Suppressor macrophage (primary cell): Measurements from ENCODE around the gene LRRC15.

Experiments
- DNase-seq, 4 experiments: peaks; one replicate each; pipeline ENCODE4 v3.0.0-alpha.2; 2020 to 2022

LRRC15 gene

GRCh38 chr3:194315088-194315964 lies 54.2 kb downstream of the LRRC15 start:
- DNase-seq: peak; percentile 79 to 91 (median 89)

- no peak for DNase-seq
Observed at GRCh38 chr3:194314388-194315068, 55.0 kb downstream of the LRRC15 start.

GRCh38 chr3:194313560-194314387 lies 55.8 kb downstream of the LRRC15 start:
- no peak for DNase-seq

GRCh38 chr3:194312743-194313281 lies 56.7 kb downstream of the LRRC15 start:
- DNase-seq: no peak

GRCh38 chr3:194312186-194312742 lies 57.3 kb downstream of the LRRC15 start:
- DNase-seq: no peak

GRCh38 chr3:194311000-194311399 lies 58.5 kb downstream of the LRRC15 start:
- no peak for DNase-seq

- no peak for DNase-seq
Observed at GRCh38 chr3:194310060-194310835, 59.3 kb downstream of the LRRC15 start.

GRCh38 chr3:194308601-194309449 lies 60.7 kb downstream of the LRRC15 start:
- no peak for DNase-seq

- DNase-seq: no peak
Observed at GRCh38 chr3:194307849-194308248, 61.7 kb downstream of the LRRC15 start.

GRCh38 chr3:194306771-194307640 lies 62.5 kb downstream of the LRRC15 start:
- no peak for DNase-seq

- no peak for DNase-seq
Observed at GRCh38 chr3:194306109-194306686, 63.3 kb downstream of the LRRC15 start.

GRCh38 chr3:194305356-194306108 lies 64.0 kb downstream of the LRRC15 start:
- DNase-seq: no peak
